Esophagus muscularis mucosa (tissue), 4 donors: Measurements from ENCODE around the gene CRACDL. TPM values are rescaled to one million over a fixed set of nuclear protein-coding genes. Genes with fewer than 3 reads are reported as not detected.

Experiments used
- DNase-seq: peaks from one replicate; pipeline ENCODE4 v3.0.0-alpha.2; 2017; ENCODE audit errors: extremely low spot score
- H3K27ac ChIP-seq, 4 donors: fragments of 200-600 bp; sonication (generic); replicated peaks in 1 of 4; 1 replicate in 3 of 4; 2 replicates in 1 of 4; pipeline ENCODE4 v1.5.1; 2016 to 2019; ENCODE audit warnings: mild to moderate bottlenecking in 1 of 4
- H3K27me3 ChIP-seq, 4 donors: fragments of 200-600 bp; sonication (generic); one replicate each; pipeline versions ENCODE4 v1.5.1 to v1.6.0; 2016 to 2019
- H3K36me3 ChIP-seq, 4 donors: fragments of 200-600 bp; sonication (generic); one replicate each; pipeline ENCODE4 v1.5.1; 2016 to 2019
- H3K4me1 ChIP-seq, 4 donors: fragments of 200-600 bp; sonication (generic); one replicate each; pipeline ENCODE4 v1.5.1; 2016 to 2019
- H3K4me3 ChIP-seq, 4 donors: fragments of 200-600 bp; sonication (generic); 1 replicate in 2 of 4; 2 replicates in 2 of 4; pipeline ENCODE4 v1.5.1; 2016 to 2019; ENCODE audit warnings: mild to moderate bottlenecking in 4 of 4, moderate library complexity in 1 of 4
- H3K9me3 ChIP-seq, 4 donors: fragments of 200-600 bp; sonication (generic); 1 replicate in 3 of 4; 2 replicates in 1 of 4; pipeline ENCODE4 v1.5.1; 2016 to 2019
- CTCF ChIP-seq, 3 experiments: fragments of 200-600 bp in 2 of 3; fragments of 450-650 bp in 1 of 3; sonication (generic) in 2 of 3; IDR thresholded peaks; one replicate each; pipeline ENCODE4 v1.5.1; 2017 to 2019; ENCODE audit warnings: antibody characterized with exemption in 3 of 3, mild to moderate bottlenecking in 2 of 3, moderate library complexity in 1 of 3
- EP300 ChIP-seq: sonication (generic); formaldehyde crosslinking; IDR thresholded peaks from one replicate; pipeline ENCODE4 v1.6.1; 2017; ENCODE audit warnings: antibody characterized with exemption
- POLR2A ChIP-seq: fragments of 450-650 bp; IDR thresholded peaks from one replicate; pipeline ENCODE4 v1.6.1; 2017; ENCODE audit warnings: antibody characterized with exemption, moderate library complexity, mild to moderate bottlenecking, low read depth
- POLR2AphosphoS5 ChIP-seq, 2 donors: sonication (generic); formaldehyde crosslinking; IDR thresholded peaks; one replicate each; pipeline ENCODE4 v1.6.1; 2017; ENCODE audit warnings: antibody characterized with exemption in 2 of 2
- WGBS: methylation state at CpG from one replicate; pipeline ENCODE4 v1.1.5; 2018; 5-methylcytosine and 5-hydroxymethylcytosine counted together
- intact Hi-C: fragments of 100-400 bp; cut with DNase I; formaldehyde crosslinking; loops from one replicate; pipeline ENCODE4 v1.15.1; 2023
- total RNA-seq, 4 donors: library from RNA; depleted of rRNA; stranded (reverse); fragments of >200 nt; gene quantifications; one replicate each; pipeline versions ENCODE4 v1.1.0 to v1.2.1, GENCODE V29; 2016

Gene CRACDL
- total RNA-seq, 4 donors from 2014 or later = 1.7 to 4.7 (median 3.3) TPM

DNA sequence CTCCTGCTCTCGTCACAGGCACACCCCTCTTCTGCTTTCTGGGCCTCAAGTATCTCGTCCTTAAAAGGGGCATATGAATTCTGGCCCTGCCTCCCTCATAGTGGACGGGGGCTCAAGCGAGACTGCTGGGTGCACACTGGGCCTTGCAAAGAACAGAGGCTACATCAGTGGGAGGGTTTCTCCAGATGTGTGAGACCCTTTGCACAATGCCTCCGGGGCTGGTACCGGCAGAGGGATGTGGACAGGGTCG, 25.0 kb downstream of the CRACDL start:
- H3K4me3 ChIP-seq = no peak overlapping the region
- intact Hi-C loops = no loop called here
- peaks cover 0 to 26% (median 20%) of the 10 kb centered on the region in 4 donors for H3K4me1 ChIP-seq
- peaks cover 0 to 14% (median 0%) of the 10 kb centered on the region in 4 donors for H3K27me3 ChIP-seq
- H3K9me3 ChIP-seq = no peaks in the 10 kb centered on the region
- DNase-seq = no peak
- no peak for TF ChIP-seq POLR2A
- TF ChIP-seq CTCF (IDR thresholded peaks at IDR 0.05) = no peak
- no peak overlapping the region for H3K27ac ChIP-seq
- 80% methylated on average over 2 of the region's 7 CpGs for WGBS
- no peaks in the 10 kb centered on the region for H3K36me3 ChIP-seq

DNA sequence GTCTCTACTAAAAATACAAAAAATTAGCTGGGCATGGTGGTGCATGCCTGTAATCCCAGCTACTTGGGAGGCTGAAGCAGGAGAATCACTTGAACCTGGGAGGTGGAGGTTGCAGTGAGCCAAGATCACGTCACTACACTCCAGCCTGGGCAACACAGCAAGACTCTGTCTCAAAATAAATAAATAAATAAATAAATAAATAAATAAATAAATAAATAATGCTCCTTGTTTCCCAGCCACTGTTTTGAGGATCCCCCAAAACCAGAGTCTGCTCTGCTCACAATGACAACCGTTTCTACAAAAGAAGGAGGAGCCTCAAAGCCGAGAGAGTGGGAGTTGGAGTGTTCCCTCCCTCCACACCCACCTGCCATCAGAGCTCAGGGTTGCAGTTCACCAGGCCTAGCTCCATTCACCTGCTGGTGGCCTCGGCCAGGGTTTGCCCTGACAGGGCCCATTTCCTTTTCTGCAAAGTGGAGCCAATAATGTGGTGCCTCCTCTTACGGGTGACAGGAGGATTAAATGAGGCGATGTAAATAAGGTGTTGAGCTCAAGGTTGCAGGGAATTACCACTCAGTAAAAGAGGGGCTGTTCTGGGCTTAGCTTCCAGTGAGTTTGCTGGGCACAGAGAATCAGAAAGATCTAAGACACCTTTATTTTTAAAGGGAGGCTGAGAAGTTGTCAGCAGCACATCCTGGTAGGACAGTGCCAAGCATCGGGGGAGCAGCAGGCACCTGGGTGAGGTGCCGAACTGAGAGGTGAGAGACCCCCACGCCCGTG, 25.5 kb downstream of the CRACDL start:
- Histone ChIP-seq H3K27ac (no peak overlapping the region), H3K27me3 (peaks cover 0 to 14% (median 0%) of the 10 kb centered on the region in 4 donors), H3K4me1 (peaks cover 0 to 26% (median 20%) of the 10 kb centered on the region in 4 donors), H3K9me3 (no peaks in the 10 kb centered on the region), H3K36me3 (no peaks in the 10 kb centered on the region), H3K4me3 (no peak overlapping the region)
- intact Hi-C loops = no loop called here
- WGBS = 91% methylated on average over 10 of the region's 10 CpGs
- TF ChIP-seq POLR2AphosphoS5 (IDR thresholded peaks at IDR 0.05) (no peak), CTCF (IDR thresholded peaks at IDR 0.05) (no peak), EP300 (no peak), POLR2A (no peak)
- DNase-seq = peak; percentile 68

DNA sequence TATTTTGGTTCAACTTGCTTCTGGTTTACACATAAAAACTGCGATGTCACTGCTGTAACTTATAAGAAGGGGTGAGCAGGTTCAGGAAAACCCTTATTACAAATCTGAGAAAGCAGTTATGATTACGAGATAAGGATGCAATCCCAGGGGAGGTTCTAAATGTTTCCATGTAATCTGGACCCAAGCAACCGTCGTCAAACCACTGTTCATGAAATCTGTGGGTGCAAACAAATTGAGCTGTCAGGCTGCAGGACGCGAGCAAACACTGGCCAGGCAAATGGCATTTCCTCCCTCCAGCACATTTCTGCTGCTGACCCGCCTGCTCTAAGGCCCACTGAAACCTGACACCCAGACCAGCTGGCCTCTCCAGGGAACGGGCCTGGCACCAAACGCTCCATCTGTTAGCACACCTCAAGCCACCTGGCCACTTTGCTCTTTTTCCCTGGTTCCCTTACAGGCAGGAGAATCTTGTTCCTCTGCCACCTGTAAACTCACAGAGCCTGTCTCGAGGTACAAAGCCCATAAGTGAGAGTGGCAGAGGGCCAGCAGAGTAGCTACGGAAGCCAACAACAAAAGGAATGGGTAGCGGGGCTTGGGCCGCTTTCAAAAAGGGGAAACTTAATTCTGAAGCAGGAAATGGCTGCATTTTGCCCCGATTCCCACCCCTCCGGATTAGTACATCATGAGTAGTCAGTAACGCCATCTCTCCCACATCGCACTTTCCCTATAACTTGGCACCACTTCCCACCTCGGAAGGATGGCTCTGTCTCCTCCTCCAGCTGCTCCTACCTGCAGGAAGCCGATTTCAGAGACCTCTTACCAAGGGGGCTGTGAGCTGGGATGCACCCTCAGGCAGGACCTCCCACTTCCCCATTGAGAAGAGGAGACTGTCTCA, 26.5 kb downstream of the CRACDL start:
- peak; percentile 68 for DNase-seq
- peaks cover 0 to 9% (median 0%) of the 10 kb centered on the region in 4 donors for H3K27me3 ChIP-seq
- intact Hi-C loops = no loop called here
- H3K4me1 ChIP-seq = peaks cover 0 to 26% (median 20%) of the 10 kb centered on the region in 4 donors
- H3K36me3 ChIP-seq = no peaks in the 10 kb centered on the region
- WGBS = 19% methylated on average over 19 of the region's 19 CpGs
- no peaks in the 10 kb centered on the region for H3K9me3 ChIP-seq
- no peak for TF ChIP-seq CTCF (IDR thresholded peaks at IDR 0.05)
- TF ChIP-seq EP300 = no peak
- no peak for TF ChIP-seq POLR2A
- TF ChIP-seq POLR2AphosphoS5 (IDR thresholded peaks at IDR 0.05) = no peak
- no peak overlapping the region for H3K27ac ChIP-seq
- H3K4me3 ChIP-seq = no peak overlapping the region

GRCh38 chr2:98908931-98909316, 27.1 kb downstream of the CRACDL start:
- Histone ChIP-seq H3K4me3 (no peak overlapping the region), H3K4me1 (peaks cover 0 to 26% (median 20%) of the 10 kb centered on the region in 4 donors), H3K9me3 (no peaks in the 10 kb centered on the region), H3K36me3 (no peaks in the 10 kb centered on the region), H3K27ac (no peak overlapping the region), H3K27me3 (peaks cover 0 to 4% (median 0%) of the 10 kb centered on the region in 4 donors)
- TF ChIP-seq EP300 (no peak), POLR2AphosphoS5 (IDR thresholded peaks at IDR 0.05) (no peak), POLR2A (no peak), CTCF (IDR thresholded peaks at IDR 0.05) (no peak)
- DNase-seq = peak; percentile 45
- intact Hi-C loops = no loop called here
- 43% methylated on average over 4 of the region's 4 CpGs for WGBS
